Endodermal cell (in vitro differentiated cells): ENCODE results near the gene CAMK2B. TPM values are rescaled to one million over a fixed set of nuclear protein-coding genes. Genes with fewer than 3 reads are reported as not detected.
A peak's percentile ranks its signal among the peaks of the same experiment; 100 is the strongest.

Experiments used
- DNase-seq: peaks from one replicate; pipeline ENCODE4 v3.0.0-alpha.2; 2017
- H3K27ac ChIP-seq: 2 replicates; pipeline ENCODE4 v1.5.1; 2013; ENCODE audit warnings: mild to moderate bottlenecking, low read depth, low read length, moderate library complexity
- H3K27me3 ChIP-seq: 2 replicates; pipeline ENCODE4 v1.6.1; 2013; ENCODE audit warnings: mild to moderate bottlenecking, low read length, moderate library complexity; ENCODE audit not compliant: insufficient read depth, control insufficient read depth, poor library complexity, severe bottlenecking
- H3K36me3 ChIP-seq: 2 replicates; pipeline ENCODE4 v1.7.0; 2013; ENCODE audit warnings: mild to moderate bottlenecking, low read length, moderate library complexity; ENCODE audit not compliant: control insufficient read depth, insufficient read depth
- H3K4me1 ChIP-seq: one replicate; pipeline ENCODE4 v1.7.0; 2013; ENCODE audit warnings: low read length; ENCODE audit not compliant: control insufficient read depth, insufficient read depth
- H3K4me3 ChIP-seq: 2 replicates; pipeline ENCODE4 v1.5.1; 2013; ENCODE audit warnings: mild to moderate bottlenecking, low read length, moderate library complexity
- H3K9ac ChIP-seq: 2 replicates; pipeline ENCODE4 v1.6.1; 2013; ENCODE audit warnings: mild to moderate bottlenecking, low read length, moderate library complexity; ENCODE audit not compliant: poor library complexity, severe bottlenecking; ENCODE audit errors: extremely low read depth
- H3K9me3 ChIP-seq: 2 replicates; pipeline ENCODE4 v1.6.1; 2013; ENCODE audit warnings: mild to moderate bottlenecking, low read length, moderate library complexity; ENCODE audit not compliant: control insufficient read depth
- H3K27ac Mint-ChIP-seq: 2 replicates; pipeline ENCODE4 v1.8.0; 2020; ENCODE audit warnings: mixed read lengths
- H3K27me3 Mint-ChIP-seq: 2 replicates; pipeline ENCODE4 v1.8.0; 2021; ENCODE audit warnings: mild to moderate bottlenecking, mixed read lengths; ENCODE audit not compliant: insufficient read depth
- H3K36me3 Mint-ChIP-seq: 2 replicates; pipeline ENCODE4 v1.8.0; 2020; ENCODE audit warnings: low read depth, mixed read lengths
- H3K4me1 Mint-ChIP-seq: 2 replicates; pipeline ENCODE4 v1.8.0; 2020; ENCODE audit warnings: mixed read lengths
- H3K4me3 Mint-ChIP-seq: 2 replicates; pipeline ENCODE4 v1.8.0; 2020; ENCODE audit warnings: mild to moderate bottlenecking, moderate library complexity, mixed read lengths
- H3K9me3 Mint-ChIP-seq: 2 replicates; pipeline ENCODE4 v1.8.0; 2020; ENCODE audit warnings: mild to moderate bottlenecking, mixed read lengths
- CTCF ChIP-seq: fragments of 200-600 bp; sonication (generic); conservative IDR thresholded peaks from 2 replicates; pipeline ENCODE4 v1.5.0; 2021; ENCODE audit warnings: antibody characterized with exemption, mild to moderate bottlenecking
- WGBS, 2 experiments: methylation state at CpG; one replicate each; pipeline versions ENCODE4 v1.1.5 to v1.1.7; 2013; ENCODE audit warnings: missing lambda C conversion rate in 2 of 2, mixed read lengths in 1 of 2; ENCODE audit not compliant: insufficient coverage in 1 of 2, insufficient read length in 1 of 2; 5-methylcytosine and 5-hydroxymethylcytosine counted together
- total RNA-seq, 2 donors: library from RNA; stranded (reverse); fragmentation: NEBNext Ultra II Directional in 1 of 2; extraction: Animal tissue kit (Norgen Biotek cat#: 25700) in 1 of 2; gene quantifications; 2 replicates in 1 of 2; 3 replicates in 1 of 2; pipeline ENCODE4 v1.2.1, GENCODE V29; 2021

Gene CAMK2B
- total RNA-seq, 2 donors from 2014 or later, result 0.26 TPM; not detected in 1

DNA sequence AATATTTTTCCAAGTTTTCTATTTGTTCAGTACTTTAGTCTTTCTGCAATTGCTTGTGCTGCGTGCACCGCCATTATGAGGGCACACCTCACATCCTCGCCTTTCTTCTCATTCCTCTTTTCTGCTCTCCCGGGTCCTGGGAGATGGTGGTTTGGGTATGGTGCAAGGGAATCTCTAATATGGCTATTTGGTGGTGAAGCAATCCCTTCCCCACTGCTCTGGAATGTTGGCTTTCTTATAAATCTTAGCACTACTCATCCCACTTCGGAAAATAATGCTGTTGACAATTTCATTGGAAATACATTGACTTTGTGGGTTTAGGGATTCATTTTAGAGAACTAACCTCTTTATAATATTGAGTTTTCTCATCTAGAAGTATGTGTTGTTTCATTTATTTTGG lies 134.2 kb downstream of the CAMK2B start:
- Mint-ChIP-seq H3K27me3 (no peaks in the 10 kb centered on the region), H3K4me3 (no peak overlapping the region), H3K9me3 (no peaks in the 10 kb centered on the region), H3K36me3 (no peaks in the 10 kb centered on the region), H3K4me1 (peaks cover 6% of the 10 kb centered on the region), H3K27ac (no peak overlapping the region)
- no peak for TF ChIP-seq CTCF
- H3K9me3 ChIP-seq, result no peaks in the 10 kb centered on the region
- no peak overlapping the region for H3K4me3 ChIP-seq
- 97 to 100% methylated on average over 1 to 4 of the region's 5 CpGs for WGBS, 2 experiments
- H3K9ac ChIP-seq, result no peak overlapping the region
- no peak overlapping the region for H3K27ac ChIP-seq
- no peaks in the 10 kb centered on the region for H3K36me3 ChIP-seq
- no peaks in the 10 kb centered on the region for H3K4me1 ChIP-seq
- no peak for DNase-seq
- H3K27me3 ChIP-seq, result no peaks in the 10 kb centered on the region

DNA sequence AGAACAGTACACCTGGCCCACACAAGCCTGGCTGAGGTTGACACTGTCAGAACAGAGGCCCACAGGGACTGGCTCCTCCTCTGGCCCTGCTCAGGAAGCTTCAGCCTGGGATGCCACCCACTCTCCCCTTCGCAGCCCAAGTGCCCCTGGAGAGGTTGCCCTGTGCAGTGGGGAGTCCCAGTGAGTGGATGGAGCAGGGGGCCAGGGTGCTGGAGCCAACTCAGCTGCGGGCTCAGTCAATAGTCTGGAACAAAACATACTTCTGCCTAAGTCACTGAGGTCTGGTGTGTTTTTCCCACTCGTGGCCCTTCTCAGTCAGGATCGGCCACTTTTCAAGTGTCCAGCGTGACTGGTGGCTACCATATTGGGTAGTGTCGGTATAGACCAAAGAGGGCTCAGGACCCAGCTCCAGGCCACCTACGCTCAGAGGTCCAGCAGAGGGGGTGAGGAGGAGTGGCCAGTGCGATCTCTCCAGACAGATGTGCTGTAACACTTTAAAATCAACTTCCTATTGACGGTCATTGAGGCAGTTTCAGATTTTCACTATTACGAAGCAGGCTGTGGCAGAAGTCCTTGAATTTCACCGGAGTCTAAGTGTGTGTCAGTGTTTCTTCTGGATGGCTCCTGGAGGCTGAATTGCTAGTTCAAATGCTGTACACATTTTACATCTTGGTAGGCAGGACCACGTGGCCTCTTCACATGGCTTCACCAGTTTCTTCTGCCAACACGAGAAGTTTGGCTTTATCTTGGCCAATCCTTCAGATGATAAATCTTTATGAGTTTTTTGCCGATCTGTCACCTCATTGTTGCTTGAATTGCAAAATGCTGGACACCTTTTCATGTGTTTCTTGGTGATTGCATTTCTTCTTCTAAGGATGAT lies 135.2 kb downstream of the CAMK2B start:
- H3K27ac Mint-ChIP-seq, result no peak overlapping the region
- no peaks in the 10 kb centered on the region for H3K9me3 Mint-ChIP-seq
- H3K4me1 Mint-ChIP-seq, result peaks cover 6% of the 10 kb centered on the region
- H3K4me3 Mint-ChIP-seq, result no peak overlapping the region
- H3K4me1 ChIP-seq, result no peaks in the 10 kb centered on the region
- no peak for TF ChIP-seq CTCF
- no peak for DNase-seq
- no peak overlapping the region for H3K27ac ChIP-seq
- H3K9me3 ChIP-seq, result no peaks in the 10 kb centered on the region
- no peaks in the 10 kb centered on the region for H3K36me3 Mint-ChIP-seq
- H3K9ac ChIP-seq, result no peak overlapping the region
- no peak overlapping the region for H3K4me3 ChIP-seq
- no peaks in the 10 kb centered on the region for H3K27me3 ChIP-seq
- no peaks in the 10 kb centered on the region for H3K36me3 ChIP-seq
- no peaks in the 10 kb centered on the region for H3K27me3 Mint-ChIP-seq
- WGBS, 2 experiments, result 90% methylated on average over 14 of the region's 14 CpGs

GRCh38 chr7:44189286-44189992 lies 136.0 kb downstream of the CAMK2B start, which contains the start of gene GCK:
TSS of gene GCK (minus strand) at chr7:44189439. CDS start at chr7:44188953, 486 bp downstream.
- no peaks in the 10 kb centered on the region for H3K9me3 Mint-ChIP-seq
- DNase-seq, result peak; percentile 78
- H3K4me1 Mint-ChIP-seq, result peaks cover 10% of the 10 kb centered on the region
- Histone ChIP-seq H3K9me3 (no peaks in the 10 kb centered on the region), H3K27me3 (no peaks in the 10 kb centered on the region), H3K4me1 (no peaks in the 10 kb centered on the region), H3K27ac (no peak within 1 kb of the TSS), H3K4me3 (no peak within 1 kb of the TSS), H3K36me3 (no peaks in the 10 kb centered on the region), H3K9ac (no peak within 1 kb of the TSS)
- no peak for TF ChIP-seq CTCF
- H3K36me3 Mint-ChIP-seq, result no peaks in the 10 kb centered on the region
- H3K27ac Mint-ChIP-seq, result peak within 1 kb of the TSS; percentile 40
- H3K4me3 Mint-ChIP-seq, result no peak within 1 kb of the TSS
- WGBS, 2 experiments, result 88 to 90% methylated on average over 4 to 11 of the region's 11 CpGs
- no peaks in the 10 kb centered on the region for H3K27me3 Mint-ChIP-seq
